ENCODE results near the gene WDR37.

WDR37 gene

GRCh38 chr10:1121271-1121970 is 65.2 kb downstream of the WDR37 start:
- DNase-seq (ENCODE audit: low read depth), result no peak
- TF ChIP-seq, protein P1, sequence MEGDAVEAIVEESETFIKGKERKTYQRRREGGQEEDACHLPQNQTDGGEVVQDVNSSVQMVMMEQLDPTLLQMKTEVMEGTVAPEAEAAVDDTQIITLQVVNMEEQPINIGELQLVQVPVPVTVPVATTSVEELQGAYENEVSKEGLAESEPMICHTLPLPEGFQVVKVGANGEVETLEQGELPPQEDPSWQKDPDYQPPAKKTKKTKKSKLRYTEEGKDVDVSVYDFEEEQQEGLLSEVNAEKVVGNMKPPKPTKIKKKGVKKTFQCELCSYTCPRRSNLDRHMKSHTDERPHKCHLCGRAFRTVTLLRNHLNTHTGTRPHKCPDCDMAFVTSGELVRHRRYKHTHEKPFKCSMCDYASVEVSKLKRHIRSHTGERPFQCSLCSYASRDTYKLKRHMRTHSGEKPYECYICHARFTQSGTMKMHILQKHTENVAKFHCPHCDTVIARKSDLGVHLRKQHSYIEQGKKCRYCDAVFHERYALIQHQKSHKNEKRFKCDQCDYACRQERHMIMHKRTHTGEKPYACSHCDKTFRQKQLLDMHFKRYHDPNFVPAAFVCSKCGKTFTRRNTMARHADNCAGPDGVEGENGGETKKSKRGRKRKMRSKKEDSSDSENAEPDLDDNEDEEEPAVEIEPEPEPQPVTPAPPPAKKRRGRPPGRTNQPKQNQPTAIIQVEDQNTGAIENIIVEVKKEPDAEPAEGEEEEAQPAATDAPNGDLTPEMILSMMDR (IDR thresholded peaks at IDR 0.05; ENCODE audit: insufficient read depth, low read depth, low read length, missing control alignments), result no peak
- H3K4me3 ChIP-seq (ENCODE audit: low read length), result no peak overlapping the region

DNA sequence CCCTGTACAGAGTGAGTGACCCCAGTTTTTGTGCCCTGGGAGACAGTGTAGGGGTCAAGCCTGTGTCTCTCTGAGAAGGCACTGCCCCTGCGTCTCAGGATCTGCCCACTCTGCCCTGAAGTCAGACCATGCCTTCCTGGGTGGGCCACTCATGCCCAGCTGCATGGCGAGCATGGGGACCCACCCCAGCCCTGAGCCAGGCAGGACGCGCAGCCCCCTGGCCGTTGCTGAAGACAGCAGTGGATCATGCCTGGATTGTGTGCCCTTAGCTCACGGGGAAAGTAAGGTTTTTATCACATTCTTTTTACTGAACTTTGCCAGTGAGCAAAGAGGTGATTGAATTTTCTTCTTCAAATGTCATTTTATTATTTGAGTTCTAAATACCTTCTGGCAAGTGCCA is 66.2 kb downstream of the WDR37 start:
- H3K4me3 ChIP-seq (ENCODE audit: low read length), result no peak overlapping the region
- DNase-seq (ENCODE audit: low read depth), result no peak
- TF ChIP-seq, protein P1 (IDR thresholded peaks at IDR 0.05; ENCODE audit: insufficient read depth, low read depth, low read length, missing control alignments), result no peak

- TF ChIP-seq, protein P1 (IDR thresholded peaks at IDR 0.05; ENCODE audit: insufficient read depth, low read depth, low read length, missing control alignments), result no peak
- no peak overlapping the region for H3K4me3 ChIP-seq (ENCODE audit: low read length)
- DNase-seq (ENCODE audit: low read depth), result no peak
These were observed 67.0 kb downstream of the WDR37 start for GRCh38 chr10:1123198-1123597.

DNA sequence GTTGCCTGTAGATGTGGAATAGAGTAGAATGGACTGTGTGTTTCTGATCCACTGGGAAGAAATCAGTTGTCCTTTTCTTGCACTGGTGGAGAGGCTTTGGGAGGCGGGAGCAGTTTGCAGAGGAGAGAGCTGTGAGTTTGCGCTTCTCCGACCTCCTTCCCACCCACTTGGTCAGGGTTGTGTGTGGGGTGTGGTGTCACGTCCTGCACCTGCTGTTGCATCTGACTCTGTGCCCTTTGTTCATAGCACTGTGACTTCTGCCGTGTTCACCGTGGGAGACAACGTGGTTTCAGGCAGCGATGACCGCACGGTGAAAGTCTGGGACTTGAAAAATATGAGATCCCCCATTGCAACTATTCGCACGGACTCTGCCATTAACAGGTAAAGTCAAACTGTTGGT is 67.8 kb downstream of the WDR37 start:
- DNase-seq (ENCODE audit: low read depth), result no peak

GRCh38 chr10:1124796-1125195 is 68.6 kb downstream of the WDR37 start:
- TF ChIP-seq, protein P1 (IDR thresholded peaks at IDR 0.05; ENCODE audit: insufficient read depth, low read depth, low read length, missing control alignments), result no peak
- no peak for DNase-seq (ENCODE audit: low read depth)
- H3K4me3 ChIP-seq (ENCODE audit: low read length), result no peak overlapping the region

More for the DNA sequence above, 67.8 kb downstream of the WDR37 start:
- TF ChIP-seq, protein P1 (IDR thresholded peaks at IDR 0.05; ENCODE audit: insufficient read depth, low read depth, low read length, missing control alignments), result no peak
- no peak overlapping the region for H3K4me3 ChIP-seq (ENCODE audit: low read length)

GRCh38 chr10:1126461-1126860 is 70.3 kb downstream of the WDR37 start:
- DNase-seq (ENCODE audit: low read depth), result no peak
- TF ChIP-seq, protein P1 (IDR thresholded peaks at IDR 0.05; ENCODE audit: insufficient read depth, low read depth, low read length, missing control alignments), result no peak
- H3K4me3 ChIP-seq (ENCODE audit: low read length), result no peak overlapping the region

DNA sequence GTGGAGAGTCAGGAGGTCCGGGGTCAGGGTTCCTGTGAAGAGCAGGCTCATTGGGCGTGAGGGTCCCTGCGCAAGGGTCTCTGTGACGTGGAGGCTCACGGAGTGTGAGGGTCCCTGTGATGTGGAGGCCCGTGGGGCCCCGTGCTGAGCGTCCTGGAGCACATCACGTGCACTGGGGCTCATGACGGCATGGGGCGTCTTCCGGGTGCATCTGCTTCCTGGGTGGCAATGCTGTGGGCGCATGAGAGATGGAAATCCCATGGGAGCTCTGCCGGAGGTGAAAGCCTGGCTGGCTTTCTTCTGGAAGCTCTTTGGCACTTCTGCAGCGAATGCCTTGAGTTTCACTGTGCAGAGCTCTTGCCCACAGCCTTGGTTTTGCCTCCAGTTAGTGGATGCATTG is 71.4 kb downstream of the WDR37 start:
- TF ChIP-seq, protein P1 (IDR thresholded peaks at IDR 0.05; ENCODE audit: insufficient read depth, low read depth, low read length, missing control alignments), result no peak
- no peak overlapping the region for H3K4me3 ChIP-seq (ENCODE audit: low read length)
- DNase-seq (ENCODE audit: low read depth), result no peak
